Measurements from ENCODE around the gene SELENOP.

SELENOP gene

DNA sequence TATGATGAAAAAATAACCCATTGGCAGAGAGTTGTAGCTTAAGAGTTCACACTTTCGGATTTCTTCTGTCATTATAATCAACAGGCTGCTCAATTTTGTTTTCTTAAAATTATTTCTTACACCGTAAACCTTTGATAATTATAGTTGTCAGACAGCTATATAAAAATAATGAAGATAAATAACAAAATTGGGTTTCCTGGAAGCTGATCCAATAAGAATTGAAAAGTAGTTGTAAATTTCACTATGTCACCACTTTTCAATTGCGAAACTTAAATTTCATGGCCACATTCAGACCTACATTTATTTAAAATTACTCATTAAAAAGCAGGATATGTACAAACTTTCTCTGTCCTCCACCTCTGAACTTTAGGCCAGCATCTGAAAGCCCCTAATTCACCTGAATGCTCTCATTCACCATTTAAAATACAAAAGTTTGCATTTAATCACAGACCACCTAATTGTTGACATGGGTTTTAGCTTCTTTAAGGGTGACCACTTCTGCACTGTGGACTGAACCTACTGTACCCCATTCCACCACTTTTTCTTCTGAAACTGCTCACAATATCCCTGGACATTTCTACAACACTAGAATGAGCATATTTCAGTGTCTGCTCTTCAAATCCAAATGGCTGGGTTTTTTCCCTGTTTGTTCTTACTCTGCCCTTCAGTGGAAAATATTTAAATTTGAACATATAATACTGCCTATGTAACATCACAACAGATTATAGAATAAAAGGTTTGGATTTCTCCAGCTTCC lies 680 bp downstream of the SELENOP start:
- Histone ChIP-seq H3K4me1 (peaks cover 14% of the 10 kb centered on the region), H4K20me1 (no peaks in the 10 kb centered on the region), H3K27ac (no peak overlapping the region), H3K36me3 (no peaks in the 10 kb centered on the region), H3K9me3 (no peaks in the 10 kb centered on the region), H3K4me2 (no peak overlapping the region), H3K9ac (no peak overlapping the region), H3K27me3 (no peaks in the 10 kb centered on the region), H3K4me3 (no peak overlapping the region)
- TF ChIP-seq Cebpa-rat (IDR thresholded peaks at IDR 0.05): no peak

DNA sequence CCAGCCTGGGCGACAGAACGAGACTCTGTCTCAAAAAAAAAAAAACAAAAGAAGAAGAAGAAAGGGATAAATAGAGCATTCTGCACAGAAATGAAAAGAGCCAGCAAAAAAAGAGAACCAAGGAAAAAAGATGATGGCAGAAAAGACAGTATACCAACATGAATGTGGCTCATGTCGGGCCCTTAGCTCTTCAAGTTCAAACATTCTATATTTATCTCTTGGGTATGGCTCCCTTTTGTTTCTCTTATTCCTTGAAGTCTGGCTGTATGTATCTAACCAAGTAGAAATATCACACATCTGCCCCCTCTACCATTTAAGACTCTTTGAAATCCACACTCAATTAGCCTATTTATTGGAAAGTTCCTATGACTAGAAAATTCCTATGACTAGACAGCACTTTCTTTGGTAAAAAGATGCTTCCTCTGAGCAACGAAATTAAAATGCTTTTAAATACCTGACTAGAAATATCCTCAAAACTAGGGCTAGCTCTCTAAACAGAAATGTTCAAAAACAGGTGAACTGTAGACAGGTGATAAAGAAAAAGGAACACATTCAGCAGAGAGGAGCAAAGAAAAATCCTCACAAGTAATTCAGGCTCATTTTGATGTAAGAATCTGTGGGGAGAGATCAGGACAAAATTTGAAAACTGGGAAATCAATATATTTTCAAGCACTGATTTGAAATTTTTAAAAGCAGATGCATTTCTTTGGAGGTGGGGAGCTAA lies 2.6 kb downstream of the SELENOP start:
- no peak overlapping the region for H3K4me3 ChIP-seq
- H3K36me3 ChIP-seq: no peaks in the 10 kb centered on the region
- H3K27ac ChIP-seq: no peak overlapping the region
- no peak overlapping the region for H3K4me2 ChIP-seq
- H3K9ac ChIP-seq: no peak overlapping the region
- H4K20me1 ChIP-seq: no peaks in the 10 kb centered on the region
- peaks cover 14% of the 10 kb centered on the region for H3K4me1 ChIP-seq
- no peak for TF ChIP-seq Cebpa-rat (IDR thresholded peaks at IDR 0.05)
- no peaks in the 10 kb centered on the region for H3K9me3 ChIP-seq
- no peaks in the 10 kb centered on the region for H3K27me3 ChIP-seq

DNA sequence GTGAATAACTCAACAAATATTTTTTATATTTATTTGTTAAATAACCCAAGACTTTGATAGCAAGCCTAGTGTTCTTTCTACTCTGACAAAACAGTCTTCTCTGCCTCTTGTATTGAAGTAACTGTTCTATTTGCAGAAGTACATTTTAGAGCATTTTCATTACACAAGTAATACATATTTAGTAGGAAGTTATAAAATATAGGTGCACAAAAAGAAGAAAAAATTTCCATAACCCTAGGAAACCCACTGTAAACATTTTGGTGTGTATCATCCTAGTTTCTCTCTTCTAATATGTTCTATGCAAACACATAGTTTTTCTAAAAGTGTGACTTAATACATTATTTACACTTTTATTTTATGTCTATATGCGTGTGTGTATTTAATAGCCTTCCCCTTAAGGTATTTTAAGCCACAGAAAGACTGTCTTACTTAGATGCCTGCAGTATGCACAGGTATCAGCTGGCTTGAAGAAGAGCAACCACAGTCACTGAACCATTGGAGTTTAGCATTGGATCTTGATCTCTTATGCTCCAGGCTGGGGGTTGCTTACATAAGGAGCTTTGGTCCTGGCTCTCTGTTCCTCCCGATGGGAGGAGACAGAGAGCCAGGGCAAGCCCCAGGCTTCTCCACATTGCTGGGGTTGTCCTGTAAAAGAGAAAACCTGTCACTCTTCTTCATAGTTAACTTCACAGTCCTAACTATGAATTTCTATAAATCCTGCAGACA lies 3.8 kb downstream of the SELENOP start:
- Histone ChIP-seq H3K4me3 (no peak overlapping the region), H3K27me3 (no peaks in the 10 kb centered on the region), H3K4me2 (no peak overlapping the region), H3K27ac (no peak overlapping the region), H3K4me1 (peaks cover 14% of the 10 kb centered on the region), H4K20me1 (no peaks in the 10 kb centered on the region), H3K36me3 (no peaks in the 10 kb centered on the region), H3K9ac (no peak overlapping the region), H3K9me3 (no peaks in the 10 kb centered on the region)
- TF ChIP-seq Cebpa-rat (IDR thresholded peaks at IDR 0.05): no peak

DNA sequence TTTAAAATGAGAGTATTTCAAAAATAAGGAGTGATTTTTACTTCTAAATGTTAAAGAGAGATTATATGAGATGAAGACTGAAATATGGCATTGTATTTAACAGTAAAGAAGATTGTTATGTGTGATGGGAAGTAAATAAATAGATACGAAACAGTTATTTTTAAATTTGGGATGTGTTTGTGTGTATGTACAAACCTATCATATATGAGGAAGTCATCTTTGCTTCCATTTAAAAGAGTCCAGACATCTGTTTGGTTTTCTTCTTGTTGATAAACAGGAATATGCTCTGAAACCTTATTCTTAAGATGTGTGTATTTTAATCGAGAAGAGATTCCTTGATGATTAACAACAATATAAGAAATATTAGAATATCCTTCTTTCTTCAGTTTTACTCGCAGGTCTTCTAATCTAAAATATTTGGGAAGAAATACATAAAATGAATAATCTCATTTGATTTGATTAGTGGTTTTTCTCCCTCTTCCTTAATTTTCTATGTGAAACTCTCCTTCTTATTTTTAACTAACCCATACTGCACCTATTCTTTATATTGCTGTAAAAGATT lies 4.9 kb downstream of the SELENOP start:
- no peaks in the 10 kb centered on the region for H3K27me3 ChIP-seq
- H3K36me3 ChIP-seq: no peaks in the 10 kb centered on the region
- no peak overlapping the region for H3K9ac ChIP-seq
- H4K20me1 ChIP-seq: no peaks in the 10 kb centered on the region
- no peaks in the 10 kb centered on the region for H3K9me3 ChIP-seq
- no peak for TF ChIP-seq Cebpa-rat (IDR thresholded peaks at IDR 0.05)
- H3K4me2 ChIP-seq: no peak overlapping the region
- peaks cover 4% of the 10 kb centered on the region; the same call in 1 of the 2 replicates for H3K4me1 ChIP-seq
- no peak overlapping the region for H3K4me3 ChIP-seq
- H3K27ac ChIP-seq: no peak overlapping the region

DNA sequence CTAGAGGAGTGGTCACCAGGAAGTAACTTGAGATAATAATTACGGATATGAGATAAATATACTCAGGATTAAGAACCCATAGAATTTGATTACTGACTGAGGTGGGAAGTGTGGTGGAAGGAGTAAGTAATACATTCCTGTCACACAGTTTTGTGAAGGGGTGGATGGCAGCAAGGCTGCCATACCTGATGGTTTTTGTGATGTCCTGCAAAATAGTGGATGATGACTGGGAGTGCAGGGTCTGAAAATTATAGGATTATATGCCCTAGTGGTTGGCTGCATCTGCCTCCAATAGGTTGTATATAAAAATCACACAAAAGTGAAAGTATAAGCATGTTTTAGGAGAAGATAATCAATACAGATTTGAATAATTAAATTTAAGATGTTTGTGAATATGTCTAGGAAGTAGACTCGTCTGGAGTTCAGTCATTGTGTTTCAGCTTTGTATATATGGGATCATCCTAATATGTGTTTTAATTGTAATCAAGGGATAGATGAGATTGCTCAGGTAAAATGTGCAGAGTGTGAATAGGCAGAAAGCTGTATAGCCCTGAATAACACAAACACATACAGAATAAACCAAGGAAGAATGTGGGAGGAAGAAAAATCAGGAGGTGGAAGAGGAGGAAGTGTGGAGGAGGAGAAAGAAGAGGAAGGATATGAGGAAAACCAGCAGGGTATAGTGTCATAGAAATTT lies 5.5 kb downstream of the SELENOP start:
- no peaks in the 10 kb centered on the region for H3K36me3 ChIP-seq

DNA sequence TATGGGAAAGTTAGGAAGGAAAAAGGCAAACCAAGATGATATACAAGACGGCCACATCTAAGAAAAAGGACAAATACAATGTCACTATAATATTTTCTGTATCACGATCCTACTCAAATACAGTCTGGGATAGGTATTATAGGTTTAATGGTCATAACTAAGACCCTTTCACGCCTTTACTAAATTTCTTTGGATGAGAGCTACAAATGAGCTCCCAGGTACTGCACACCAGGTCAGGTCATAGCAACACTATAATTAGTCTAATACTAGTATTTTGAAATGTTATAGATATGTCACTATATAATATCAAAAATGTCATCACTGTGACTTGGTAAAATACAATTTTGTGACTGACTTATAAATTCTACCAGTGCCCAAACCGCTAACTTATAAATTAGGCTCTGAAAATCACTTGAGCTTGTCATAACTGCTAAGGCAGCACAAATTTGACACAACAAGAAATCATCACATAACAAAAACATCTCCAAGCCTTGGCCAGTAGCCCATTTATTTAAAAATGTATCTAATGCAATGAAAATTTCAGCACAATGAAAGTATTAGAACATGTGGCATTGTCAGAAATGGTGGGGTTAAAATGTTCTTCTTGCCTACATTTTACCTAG lies 6.9 kb downstream of the SELENOP start:
- Histone ChIP-seq H3K9me3 (no peaks in the 10 kb centered on the region), H4K20me1 (no peaks in the 10 kb centered on the region), H3K27me3 (no peaks in the 10 kb centered on the region), H3K9ac (no peak overlapping the region), H3K27ac (no peak overlapping the region), H3K4me1 (no peaks in the 10 kb centered on the region), H3K4me2 (no peak overlapping the region), H3K4me3 (no peak overlapping the region), H3K36me3 (no peaks in the 10 kb centered on the region)
- TF ChIP-seq Cebpa-rat (IDR thresholded peaks at IDR 0.05): no peak

More for the DNA sequence above, 5.5 kb downstream of the SELENOP start:
- Histone ChIP-seq H3K27me3 (no peaks in the 10 kb centered on the region), H3K4me3 (no peak overlapping the region), H3K27ac (no peak overlapping the region), H3K9ac (no peak overlapping the region), H3K9me3 (no peaks in the 10 kb centered on the region), H4K20me1 (no peaks in the 10 kb centered on the region), H3K4me1 (no peaks in the 10 kb centered on the region), H3K4me2 (no peak overlapping the region)
- TF ChIP-seq Cebpa-rat (IDR thresholded peaks at IDR 0.05): no peak

DNA sequence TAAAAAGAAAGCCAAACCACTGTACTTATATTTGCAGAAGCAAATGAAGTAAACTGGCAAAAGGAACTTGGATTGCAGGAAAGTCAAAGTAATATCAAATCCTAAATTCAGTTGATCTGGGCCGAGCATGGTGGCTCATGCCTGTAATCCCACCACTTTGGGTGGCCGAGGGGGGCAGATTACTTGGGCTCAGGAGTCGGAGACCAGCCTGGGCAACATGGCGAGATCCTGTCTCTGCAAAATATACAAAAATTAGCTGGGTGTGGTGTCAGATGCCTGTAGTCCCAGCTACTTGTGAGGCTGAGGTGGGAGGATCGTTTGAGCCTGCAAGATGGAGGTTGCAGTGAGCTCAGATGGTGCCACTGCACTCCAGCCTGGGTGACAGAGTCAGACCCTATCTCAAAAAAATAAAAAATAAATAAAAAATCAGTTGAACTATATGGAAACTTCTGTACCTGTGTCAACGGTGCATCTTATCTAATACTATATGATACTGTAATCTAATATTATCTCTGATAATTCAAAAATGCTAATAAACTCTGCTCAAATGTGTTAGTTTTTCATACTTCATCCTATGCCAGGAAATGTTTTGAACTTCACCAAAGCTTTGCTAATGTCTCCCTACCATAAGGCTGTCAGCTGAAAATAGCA lies 10.1 kb downstream of the SELENOP start:
- no peaks in the 10 kb centered on the region for H3K36me3 ChIP-seq
- no peaks in the 10 kb centered on the region for H3K27me3 ChIP-seq
- H4K20me1 ChIP-seq: no peaks in the 10 kb centered on the region
- no peak overlapping the region for H3K4me2 ChIP-seq
- no peaks in the 10 kb centered on the region for H3K4me1 ChIP-seq
- H3K27ac ChIP-seq: no peak overlapping the region
- 0 out of 2 replicates have a peak, but pooled peaks cover 2% of the 10 kb centered on the region for H3K9me3 ChIP-seq
- no peak overlapping the region for H3K4me3 ChIP-seq
- TF ChIP-seq Cebpa-rat (IDR thresholded peaks at IDR 0.05): no peak
- H3K9ac ChIP-seq: no peak overlapping the region

DNA sequence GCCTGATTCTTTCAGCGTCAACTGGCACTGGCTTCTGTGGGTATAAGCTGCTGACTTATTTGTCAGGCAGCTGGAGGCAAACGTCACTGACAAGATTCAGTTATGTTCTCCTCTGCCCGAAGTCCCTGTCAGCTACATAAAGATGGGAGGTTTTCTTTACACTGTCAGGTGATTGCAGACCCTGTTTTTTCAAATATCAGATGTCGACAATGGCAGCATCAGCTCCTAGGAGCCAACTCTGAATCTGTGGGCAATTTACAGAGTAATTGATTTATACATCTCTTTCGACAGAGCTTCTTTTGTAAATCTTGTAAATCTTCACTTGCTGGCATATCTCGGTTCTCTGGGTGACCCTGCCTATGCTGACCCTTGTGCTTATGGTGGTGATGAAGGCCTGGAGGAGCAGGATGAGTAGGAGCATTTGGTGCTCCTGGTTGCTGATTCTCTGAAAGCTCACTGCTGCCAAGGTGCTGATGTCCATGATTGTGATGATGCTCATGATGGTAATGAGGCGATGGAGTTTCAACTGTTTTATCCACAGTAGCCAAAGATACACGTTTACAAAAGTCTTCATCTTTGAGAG lies 10.9 kb downstream of the SELENOP start:
- Histone ChIP-seq H3K27me3 (no peaks in the 10 kb centered on the region), H4K20me1 (no peaks in the 10 kb centered on the region), H3K4me3 (no peak overlapping the region), H3K9ac (no peak overlapping the region), H3K4me1 (no peaks in the 10 kb centered on the region), H3K9me3 (0 out of 2 replicates have a peak, but pooled peaks cover 2% of the 10 kb centered on the region), H3K4me2 (no peak overlapping the region), H3K36me3 (no peaks in the 10 kb centered on the region), H3K27ac (no peak overlapping the region)
- TF ChIP-seq Cebpa-rat (IDR thresholded peaks at IDR 0.05): no peak
